Liver (tissue), 9 donors: ENCODE data around the gene CLEC10A. TPM values are rescaled to one million over a fixed set of nuclear protein-coding genes. Genes with fewer than 3 reads are reported as not detected.
A peak's percentile ranks its signal among the peaks of the same experiment; 100 is the strongest.
"Not testable (repeated sequence)": the region's sequence is repeated elsewhere in the genome, so short reads cannot be mapped to it uniquely, and the experiment has no call there.

Experiments used
- DNase-seq: peaks from one replicate; pipeline ENCODE4 v3.0.0-alpha.2; 2017; ENCODE audit warnings: low spot score
- H3K27ac ChIP-seq, 2 donors: one replicate each; pipeline ENCODE4 v1.7.0; 2013; ENCODE audit warnings: inconsistent platforms in 2 of 2, low read length in 2 of 2, control low read depth in 1 of 2, low read depth in 1 of 2, mild to moderate bottlenecking in 1 of 2
- H3K27me3 ChIP-seq, 4 donors: one replicate each; pipeline versions ENCODE4 v1.6.1 to v1.7.0; 2013; ENCODE audit warnings: low read length in 3 of 4, inconsistent platforms in 1 of 4, mild to moderate bottlenecking in 1 of 4, moderate library complexity in 1 of 4; ENCODE audit not compliant: control insufficient read depth in 4 of 4, insufficient read depth in 4 of 4
- H3K36me3 ChIP-seq, 4 donors: one replicate each; pipeline versions ENCODE4 v1.6.1 to v1.7.0; 2013; ENCODE audit warnings: low read length in 3 of 4, mild to moderate bottlenecking in 3 of 4, low read depth in 1 of 4, moderate library complexity in 1 of 4; ENCODE audit not compliant: control insufficient read depth in 4 of 4, insufficient read depth in 3 of 4
- H3K4me1 ChIP-seq, 4 donors: one replicate each; pipeline versions ENCODE4 v1.6.1 to v1.7.0; 2013; ENCODE audit warnings: low read length in 3 of 4, mild to moderate bottlenecking in 3 of 4, moderate library complexity in 1 of 4; ENCODE audit not compliant: control insufficient read depth in 4 of 4, insufficient read depth in 4 of 4
- H3K4me3 ChIP-seq, 3 donors: one replicate each; pipeline versions ENCODE4 v1.6.1 to v1.7.0; 2013; ENCODE audit warnings: low read length in 3 of 3, control low read depth in 1 of 3, low read depth in 1 of 3, mild to moderate bottlenecking in 1 of 3
- H3K9ac ChIP-seq, 2 donors: one replicate each; pipeline ENCODE4 v1.7.0; 2013; ENCODE audit warnings: low read length in 2 of 2, mild to moderate bottlenecking in 2 of 2, moderate library complexity in 2 of 2, control low read depth in 1 of 2, low read depth in 1 of 2
- H3K9me3 ChIP-seq, 4 donors: one replicate each; pipeline versions ENCODE4 v1.6.1 to v1.7.0; 2013; ENCODE audit warnings: low read length in 3 of 4; ENCODE audit not compliant: control insufficient read depth in 4 of 4
- ATF3 ChIP-seq: IDR thresholded peaks from 2 replicates; pipeline ENCODE4 v1.6.1; 2016; ENCODE audit warnings: antibody characterized with exemption
- CTCF ChIP-seq: fragments of 150-350 bp; IDR thresholded peaks from 2 replicates; pipeline ENCODE4 v1.5.1; 2017; ENCODE audit warnings: improper control_type of control experiment, low read depth, low read length; ENCODE audit not compliant: missing input control
- EGR1 ChIP-seq, 2 donors: IDR thresholded peaks; 2 replicates each; pipeline ENCODE4 v1.6.1; 2016 to 2018; ENCODE audit warnings: antibody characterized with exemption in 2 of 2, low read depth in 2 of 2
- FOXA1 ChIP-seq: IDR thresholded peaks from 2 replicates; pipeline ENCODE4 v1.6.1; 2016; ENCODE audit warnings: antibody characterized with exemption
- FOXA2 ChIP-seq: IDR thresholded peaks from 2 replicates; pipeline ENCODE4 v1.6.1; 2016; ENCODE audit warnings: antibody characterized with exemption
- GABPA ChIP-seq, 2 donors: IDR thresholded peaks in 1 of 2; conservative IDR thresholded peaks in 1 of 2; 2 replicates each; pipeline ENCODE4 v1.6.1; 2016; ENCODE audit warnings: antibody characterized with exemption in 2 of 2, mild to moderate bottlenecking in 1 of 2, moderate library complexity in 1 of 2
- HNF4A ChIP-seq, 2 donors: conservative IDR thresholded peaks; 2 replicates each; pipeline ENCODE4 v1.6.1; 2016; ENCODE audit warnings: antibody characterized with exemption in 2 of 2, mild to moderate bottlenecking in 2 of 2
- JUND ChIP-seq, 2 donors: IDR thresholded peaks; 2 replicates each; pipeline ENCODE4 v1.6.1; 2016; ENCODE audit warnings: antibody characterized with exemption in 2 of 2
- MAX ChIP-seq: IDR thresholded peaks from 2 replicates; pipeline ENCODE4 v1.6.1; 2016; ENCODE audit warnings: antibody characterized with exemption
- NR2F2 ChIP-seq: IDR thresholded peaks from 2 replicates; pipeline ENCODE4 v1.6.1; 2016; ENCODE audit warnings: antibody characterized with exemption
- RAD21 ChIP-seq, 2 donors: IDR thresholded peaks; 2 replicates each; pipeline ENCODE4 v1.6.1; 2016; ENCODE audit warnings: antibody characterized with exemption in 2 of 2, mild to moderate bottlenecking in 2 of 2
- REST ChIP-seq: IDR thresholded peaks from 2 replicates; pipeline ENCODE4 v1.6.1; 2016; ENCODE audit warnings: antibody characterized with exemption, mild to moderate bottlenecking
- RXRA ChIP-seq, 2 donors: IDR thresholded peaks; 2 replicates each; pipeline ENCODE4 v1.6.1; 2017 to 2018; ENCODE audit warnings: antibody characterized with exemption in 2 of 2, mild to moderate bottlenecking in 1 of 2
- SP1 ChIP-seq: IDR thresholded peaks from 2 replicates; pipeline ENCODE4 v1.6.1; 2018; ENCODE audit warnings: antibody characterized with exemption, mild to moderate bottlenecking
- TAF1 ChIP-seq: conservative IDR thresholded peaks from 2 replicates; pipeline ENCODE4 v1.6.1; 2016; ENCODE audit warnings: antibody characterized with exemption, mild to moderate bottlenecking
- YY1 ChIP-seq: IDR thresholded peaks from 2 replicates; pipeline ENCODE4 v1.6.1; 2016; ENCODE audit warnings: antibody characterized with exemption, mild to moderate bottlenecking
- ZBTB33 ChIP-seq: IDR thresholded peaks from 2 replicates; pipeline ENCODE4 v1.6.1; 2016; ENCODE audit warnings: antibody characterized with exemption
- WGBS: extraction: QIAGEN DNeasy Blood & Tissue Kit; methylation state at CpG from one replicate; pipeline ENCODE4 v1.1.7; 2013; 5-methylcytosine and 5-hydroxymethylcytosine counted together
- polyA plus RNA-seq, 2 donors: library from polyadenylated mRNA; stranded (reverse) in 1 of 2; unstranded in 1 of 2; fragments of 200-250 nt in 1 of 2; fragments of >200 nt in 1 of 2; fragmentation: Nextera tagmentation in 1 of 2; extraction: Ambion mirVana in 1 of 2; gene quantifications; one replicate each; pipeline versions ENCODE4 v1.2.1 to v1.2.3, GENCODE V29; 2013 to 2015
- total RNA-seq, 2 donors: library from RNA; depleted of rRNA; stranded (reverse); fragments of >200 nt; gene quantifications; one replicate each; pipeline ENCODE4 v1.2.3, GENCODE V29; 2014
- donor health status: healthy.
- donor health status: healthy.
- donor health status: healthy.
- donor health status: healthy.
- donor health status: healthy.

Gene CLEC10A
- total and polyA plus RNA-seq, 4 donors = 1.4 to 4.0 (median 3.4) TPM

GRCh38 chr17:7046725-7047397 lies 33.2 kb downstream of the CLEC10A start:
- H3K4me1 ChIP-seq = peaks cover 10 to 48% (median 33%) of the 10 kb centered on the region in 4 donors
- not testable (repeated sequence) for DNase-seq, H3K9me3 ChIP-seq, H3K27me3 ChIP-seq, H3K9ac ChIP-seq, H3K36me3 ChIP-seq, H3K27ac ChIP-seq, H3K4me3 ChIP-seq
- WGBS = 15% methylated on average over 26 of the region's 26 CpGs
- TF ChIP-seq SP1 (peak; percentile 20), HNF4A (conservative IDR thresholded peaks at IDR 0.05) (peak; percentile 19 to 31)

- Histone ChIP-seq H3K27me3 (no peaks in the 10 kb centered on the region), H3K27ac (no peak overlapping the region), H3K36me3 (no peaks in the 10 kb centered on the region), H3K4me1 (peaks cover 10 to 54% (median 35%) of the 10 kb centered on the region in 4 donors), H3K9me3 (no peaks in the 10 kb centered on the region), H3K4me3 (no peak overlapping the region), H3K9ac (peak overlapping the region in 1 of 2 donors; percentile 51)
- no peak for DNase-seq
- 24% methylated on average over 15 of the region's 15 CpGs for WGBS
- no peak for TF ChIP-seq TAF1
Measured at GRCh38 chr17:7046127-7046724, 33.8 kb downstream of the CLEC10A start.

- no peak overlapping the region for H3K4me3 ChIP-seq
- H3K9ac ChIP-seq = peak overlapping the region in 1 of 2 donors; percentile 51
- H3K27me3 ChIP-seq = no peaks in the 10 kb centered on the region
- no peaks in the 10 kb centered on the region for H3K9me3 ChIP-seq
- TF ChIP-seq SP1 (peak; percentile 54), JUND (IDR thresholded peaks at IDR 0.05) (peak in 1 of 2 donors; percentile 19), EGR1 (IDR thresholded peaks at IDR 0.05; ENCODE audit: low read depth in 2 of 2) (no peak), REST (no peak), MAX (no peak), NR2F2 (no peak), CTCF (peak; percentile 92), RAD21 (IDR thresholded peaks at IDR 0.05) (peak; percentile 91 to 92), ZBTB33 (peak; percentile 33), FOXA1 (no peak), TAF1 (no peak), RXRA (IDR thresholded peaks at IDR 0.05) (peak; percentile 23 to 40), HNF4A (conservative IDR thresholded peaks at IDR 0.05) (peak; percentile 30 to 36), ATF3 (no peak), GABPA (IDR thresholded peaks at IDR 0.05 in 1 of 2, conservative IDR thresholded peaks at IDR 0.05 in 1 of 2) (no peak), FOXA2 (no peak), YY1 (no peak)
- no peak overlapping the region for H3K27ac ChIP-seq
- peaks cover 10 to 60% (median 35%) of the 10 kb centered on the region in 4 donors for H3K4me1 ChIP-seq
- no peak for DNase-seq
- no peaks in the 10 kb centered on the region for H3K36me3 ChIP-seq
- 8% methylated on average over 5 of the region's 5 CpGs for WGBS
Measured at GRCh38 chr17:7045492-7046126, 34.4 kb downstream of the CLEC10A start.
